Stomach (tissue), 9 donors: ENCODE measurements around the gene MYO9B. TPM values are rescaled to one million over a fixed set of nuclear protein-coding genes. Genes with fewer than 3 reads are reported as not detected.

Experiments used
- DNase-seq, 2 donors: peaks; one replicate each; pipeline versions ENCODE4 v3.0.0 to v3.0.0-alpha.2; 2013 to 2019
- H3K27ac ChIP-seq, 5 donors: fragments of 200-600 bp in 4 of 5; sonication (generic) in 4 of 5; one replicate each; pipeline ENCODE4 v1.5.1; 2013 to 2019; ENCODE audit warnings: mild to moderate bottlenecking in 1 of 5, moderate library complexity in 1 of 5
- H3K27me3 ChIP-seq, 3 donors: fragments of 200-600 bp; sonication (generic); one replicate each; pipeline ENCODE4 v1.5.1; 2017 to 2019; ENCODE audit warnings: mixed run types in 1 of 3
- H3K36me3 ChIP-seq, 4 donors: fragments of 200-600 bp; sonication (generic); 1 replicate in 3 of 4; 2 replicates in 1 of 4; pipeline ENCODE4 v1.5.1; 2016 to 2019
- H3K4me1 ChIP-seq, 4 donors: fragments of 200-600 bp; sonication (generic); one replicate each; pipeline ENCODE4 v1.5.1; 2016 to 2019
- H3K4me3 ChIP-seq, 4 donors: fragments of 200-600 bp; sonication (generic) in 3 of 4; one replicate each; pipeline ENCODE4 v1.5.1; 2016 to 2019; ENCODE audit warnings: mild to moderate bottlenecking in 1 of 4
- H3K9me3 ChIP-seq, 4 donors: fragments of 200-600 bp; sonication (generic); one replicate each; pipeline ENCODE4 v1.5.1; 2016 to 2019
- CTCF ChIP-seq, 7 experiments: fragments of 450-650 bp in 4 of 7; fragments of 200-600 bp in 3 of 7; sonication (generic) in 3 of 7; IDR thresholded peaks; one replicate each; pipeline ENCODE4 v1.5.1; 2016 to 2019; ENCODE audit warnings: antibody characterized with exemption in 7 of 7, control low read depth in 2 of 7, mild to moderate bottlenecking in 1 of 7
- EP300 ChIP-seq: sonication (generic); formaldehyde crosslinking; IDR thresholded peaks from one replicate; pipeline ENCODE4 v1.6.1; 2017; ENCODE audit warnings: antibody characterized with exemption
- POLR2A ChIP-seq, 4 donors: fragments of 450-650 bp; IDR thresholded peaks; one replicate each; pipeline ENCODE4 v1.6.1; 2016; ENCODE audit warnings: antibody characterized with exemption in 4 of 4, control low read depth in 2 of 4, mild to moderate bottlenecking in 1 of 4, moderate library complexity in 1 of 4
- POLR2AphosphoS5 ChIP-seq, 3 donors: sonication (generic); formaldehyde crosslinking; IDR thresholded peaks; one replicate each; pipeline ENCODE4 v1.6.1; 2016; ENCODE audit warnings: antibody characterized with exemption in 3 of 3
- WGBS, 5 donors: extraction: QIAGEN DNeasy Blood & Tissue Kit in 3 of 5; methylation state at CpG; one replicate each; pipeline versions ENCODE4 v1.1.5 to v1.1.7; 2013 to 2018; 5-methylcytosine and 5-hydroxymethylcytosine counted together
- intact Hi-C: fragments of 100-400 bp; cut with DNase I; formaldehyde crosslinking; loops from one replicate; pipeline ENCODE4 v1.15.1; 2023; ENCODE audit warnings: low total_unique reads
- polyA plus RNA-seq, 3 donors: library from polyadenylated mRNA; stranded (reverse); fragments of 200-250 nt; gene quantifications; one replicate each; pipeline ENCODE4 v1.2.3, GENCODE V29; 2013
- total RNA-seq, 5 donors: library from RNA; depleted of rRNA; stranded (reverse); fragments of >200 nt; gene quantifications; one replicate each; pipeline versions ENCODE4 v1.1.0 to v1.2.3, GENCODE V29; 2014 to 2016
- donor health status: healthy with polysubstance abuse.
- donor health status: Bipolar disorder and iron deficiency.
- donor health status: healthy.

MYO9B gene
- total and polyA plus RNA-seq, 8 donors, result 30.2 to 265 (median 62.5) TPM

- DNase-seq, result no peak
- H3K36me3 ChIP-seq, result peaks cover 81 to 100% (median 100%) of the 10 kb centered on the region in 4 donors
- intact Hi-C loops, result no loop called here
These were observed 90.1 kb downstream of the MYO9B start for GRCh38 chr19:17165715-17166114.

DNA sequence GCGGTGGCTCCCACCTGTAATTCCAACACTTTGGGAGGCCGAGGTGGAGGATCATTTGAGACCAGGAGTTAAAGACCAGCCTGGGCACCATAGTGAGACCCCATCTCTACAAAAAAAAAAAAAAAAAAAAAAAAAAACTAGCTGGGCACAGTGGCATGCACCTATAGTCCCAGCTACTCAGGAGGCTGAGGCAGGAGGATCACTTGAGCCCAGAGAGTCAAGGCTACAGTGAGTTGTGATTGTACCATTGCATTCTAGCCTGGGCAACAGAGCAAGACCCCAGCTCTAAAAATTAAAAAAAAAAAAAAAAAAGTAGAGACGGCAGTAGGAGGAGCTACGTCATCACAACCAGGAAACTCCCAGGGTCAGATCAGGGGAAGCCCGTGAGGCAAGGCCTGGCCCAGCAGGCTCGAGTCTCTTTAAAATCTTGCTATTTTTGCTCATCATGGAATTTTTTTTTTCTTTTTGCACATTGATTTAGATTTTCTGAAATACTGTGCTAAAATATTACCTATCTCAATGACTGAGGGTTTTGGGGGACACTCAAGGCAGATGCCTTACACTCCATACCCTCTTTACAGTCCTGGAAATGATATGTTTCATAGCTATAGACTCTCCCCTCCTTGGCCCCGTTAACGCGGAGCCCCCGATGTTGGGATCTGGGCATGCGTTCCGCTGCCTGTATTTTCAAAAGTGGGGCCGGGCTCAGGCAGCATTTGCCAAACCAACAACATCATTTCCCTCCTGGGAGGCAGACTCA, 95.1 kb downstream of the MYO9B start:
- no peaks in the 10 kb centered on the region for H3K9me3 ChIP-seq
- H3K4me1 ChIP-seq, result no peaks in the 10 kb centered on the region
- 84 to 90% (median 86%) methylated on average over 13 of the region's 13 CpGs for WGBS, 5 donors
- no peaks in the 10 kb centered on the region for H3K27me3 ChIP-seq
- intact Hi-C loops, result no loop called here
- TF ChIP-seq EP300 (no peak), POLR2AphosphoS5 (IDR thresholded peaks at IDR 0.05) (no peak), POLR2A (IDR thresholded peaks at IDR 0.05) (no peak), CTCF (IDR thresholded peaks at IDR 0.05) (no peak)
- H3K4me3 ChIP-seq, result no peak overlapping the region
- H3K27ac ChIP-seq, result no peak overlapping the region
- H3K36me3 ChIP-seq, result peaks cover 80 to 100% (median 100%) of the 10 kb centered on the region in 4 donors
- no peak for DNase-seq

More at GRCh38 chr19:17165715-17166114, 90.1 kb downstream of the MYO9B start:
- TF ChIP-seq CTCF (IDR thresholded peaks at IDR 0.05), result no peak
- no peak for TF ChIP-seq POLR2A (IDR thresholded peaks at IDR 0.05)
- TF ChIP-seq POLR2AphosphoS5 (IDR thresholded peaks at IDR 0.05), result no peak
- TF ChIP-seq EP300, result no peak
- Histone ChIP-seq H3K4me1 (no peaks in the 10 kb centered on the region), H3K27ac (no peak overlapping the region), H3K4me3 (no peak overlapping the region), H3K9me3 (no peaks in the 10 kb centered on the region), H3K27me3 (no peaks in the 10 kb centered on the region)
- 90 to 97% (median 94%) methylated on average over 5 of the region's 5 CpGs for WGBS, 5 donors

DNA sequence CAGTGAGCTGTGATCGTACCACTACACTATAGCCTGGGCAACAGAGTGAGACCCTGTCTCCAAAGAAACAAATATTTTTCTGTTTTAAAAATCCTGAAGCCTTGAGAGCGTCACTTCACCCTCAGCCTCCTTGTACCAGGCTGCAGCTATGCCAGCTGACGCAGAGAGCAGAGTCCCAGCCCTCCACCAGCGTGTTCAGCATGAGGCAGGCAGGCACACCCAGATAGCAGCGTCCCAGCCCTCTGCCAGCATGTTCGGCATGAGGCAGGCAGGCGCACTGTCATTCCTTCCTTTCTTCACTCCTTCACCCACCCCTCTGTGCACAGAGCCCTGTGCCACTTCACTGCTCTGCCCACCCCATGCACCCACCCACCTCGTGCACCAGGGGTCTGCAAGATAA, 96.3 kb downstream of the MYO9B start:
- WGBS, 5 donors, result 92 to 96% (median 92%) methylated on average over 8 of the region's 8 CpGs
- Histone ChIP-seq H3K27me3 (no peaks in the 10 kb centered on the region), H3K4me3 (no peak overlapping the region), H3K9me3 (no peaks in the 10 kb centered on the region), H3K27ac (no peak overlapping the region), H3K4me1 (no peaks in the 10 kb centered on the region), H3K36me3 (peaks cover 84 to 100% (median 100%) of the 10 kb centered on the region in 4 donors)
- TF ChIP-seq POLR2AphosphoS5 (IDR thresholded peaks at IDR 0.05), result no peak
- no peak for DNase-seq
- intact Hi-C loops, result no loop called here

DNA sequence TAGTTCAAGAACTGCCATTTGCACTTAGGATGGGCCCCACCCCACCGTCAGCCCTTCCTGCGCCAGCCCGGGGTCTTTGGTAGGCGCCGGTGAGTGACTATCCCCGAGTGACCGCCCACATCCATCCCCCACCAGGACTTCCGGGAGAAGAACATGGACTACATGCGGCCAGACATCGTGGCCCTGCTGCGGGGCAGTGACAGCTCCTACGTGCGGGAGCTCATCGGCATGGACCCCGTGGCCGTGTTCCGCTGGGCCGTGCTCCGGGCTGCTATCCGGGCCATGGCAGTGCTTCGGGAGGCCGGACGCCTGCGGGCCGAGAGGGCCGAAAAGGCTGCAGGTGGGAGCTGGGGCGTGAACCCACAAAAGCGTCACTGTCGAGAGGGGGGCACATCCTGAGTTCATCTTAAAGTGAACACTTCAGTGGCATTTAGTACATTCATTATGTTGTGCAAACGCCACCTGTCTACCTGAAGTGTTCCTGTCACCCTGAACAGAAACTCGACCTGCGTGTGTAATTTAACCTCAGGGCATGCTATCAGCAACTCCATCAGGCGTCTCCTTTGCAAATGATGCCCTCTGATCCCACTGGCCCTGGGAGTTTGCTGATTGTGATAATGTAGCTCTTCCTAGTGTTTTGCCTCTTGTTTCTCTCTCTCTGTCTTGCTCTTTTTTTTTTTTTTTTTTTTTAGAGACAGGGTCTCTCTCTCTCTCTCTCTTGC, 97.2 kb downstream of the MYO9B start:
- intact Hi-C loops, result no loop called here
- peaks cover 87 to 100% (median 100%) of the 10 kb centered on the region in 4 donors for H3K36me3 ChIP-seq

More for the DNA sequence above, 97.2 kb downstream of the MYO9B start:
- no peaks in the 10 kb centered on the region for H3K27me3 ChIP-seq
- no peaks in the 10 kb centered on the region for H3K4me1 ChIP-seq
- no peak for TF ChIP-seq EP300
- no peak for TF ChIP-seq POLR2AphosphoS5 (IDR thresholded peaks at IDR 0.05)
- no peak for TF ChIP-seq CTCF (IDR thresholded peaks at IDR 0.05)
- no peak for TF ChIP-seq POLR2A (IDR thresholded peaks at IDR 0.05)
- no peak overlapping the region for H3K27ac ChIP-seq
- 89 to 91% (median 90%) methylated on average over 28 to 33 of the region's 33 CpGs for whole genome bisulfite sequencing, 5 donors
- H3K4me3 ChIP-seq, result no peak overlapping the region
- H3K9me3 ChIP-seq, result no peaks in the 10 kb centered on the region
- no peak for DNase-seq
